NT2/D1 (cell line): ENCODE data around the gene TGFBR1.

ENCODE experiments used
- SUZ12 ChIP-seq: IDR thresholded peaks from 2 replicates; pipeline ENCODE4 v1.6.1; 2011; ENCODE audit not compliant: insufficient read length, insufficient read depth; ENCODE audit errors: extremely low read depth
- YY1 ChIP-seq: IDR thresholded peaks from 2 replicates; pipeline ENCODE4 v1.6.1; 2011; ENCODE audit not compliant: insufficient read length, insufficient read depth
- ZNF274 ChIP-seq: IDR thresholded peaks from 2 replicates; pipeline ENCODE4 v1.6.1; 2011; ENCODE audit warnings: mild to moderate bottlenecking, low read depth, low read length

GRCh38 chr9:99114846-99115500 lies 10.1 kb downstream of the TGFBR1 start:
- TF ChIP-seq YY1 (no peak), ZNF274 (no peak), SUZ12 (no peak)
